GM12878 (cell line): ENCODE data around the gene ARHGAP12. TPM values are rescaled to one million over a fixed set of nuclear protein-coding genes. Genes with fewer than 3 reads are reported as not detected.

ENCODE experiments used
- ATAC-seq: fragments of 200-7000 bp; cut with Tn5 transposase; 3 replicates; pipeline ENCODE4 v1.9.1; 2020; ENCODE audit warnings: mild to moderate bottlenecking, moderate library complexity
- BruUV-seq: library from RNA; stranded (reverse); fragments of 400-500 nt; replicated peaks from 2 replicates; lab custom pipeline; 2021; lab: Mats Ljungman, UMichigan
- CTCF ChIA-PET: fragments of 300-600 bp; sonication (Branson Sonifier 250); formaldehyde crosslinking; extraction: SDS; loops from one replicate; lab custom pipeline; 2021; ENCODE audit warnings: inconsistent platforms; lab: Yijun Ruan, JAX
- POLR2A ChIA-PET: fragments of 350-600 bp; formaldehyde crosslinking; extraction: SDS; loops from one replicate; lab custom pipeline; 2021; ENCODE audit warnings: inconsistent platforms; lab: Charles Lee
- RAD21 ChIA-PET: fragments of 300-600 bp; sonication (Branson Sonifier 250); formaldehyde crosslinking; loops from one replicate; lab custom pipeline; 2023; ENCODE audit warnings: antibody characterized with exemption; ENCODE audit not compliant: unreplicated experiment; lab: Charles Lee
- SMC1A ChIA-PET: fragments of 300-600 bp; sonication (Branson Sonifier 250); formaldehyde crosslinking; loops from one replicate; lab custom pipeline; 2023; ENCODE audit not compliant: unreplicated experiment, uncharacterized antibody; lab: Charles Lee
- DNase-seq: peaks from one replicate; pipeline ENCODE4 v3.0.0-alpha.2; 2011; ENCODE audit warnings: low read depth, low spot score
- FAIRE-seq: peaks from 3 replicates; lab custom pipeline; 2011; peaks lifted over from hg19 to GRCh38; lab: Jason Lieb, UNC
- H2AFZ ChIP-seq: 2 replicates; pipeline ENCODE4 v1.6.0; 2011; ENCODE audit warnings: low read depth, low read length, control low read depth; ENCODE audit not compliant: control insufficient read depth
- H3K27ac ChIP-seq: 2 replicates; pipeline ENCODE4 v1.5.1; 2011; ENCODE audit warnings: control low read depth; ENCODE audit not compliant: control insufficient read depth, insufficient read depth
- H3K27me3 ChIP-seq, 2 experiments: replicated peaks in 1 of 2; 2 replicates each; pipeline versions ENCODE4 v1.6.0 to v1.6.1; 2011; ENCODE audit warnings: low read length in 1 of 2; ENCODE audit not compliant: control insufficient read depth in 2 of 2, insufficient read depth in 2 of 2
- H3K36me3 ChIP-seq, 2 experiments: 2 replicates each; pipeline ENCODE4 v1.5.1; 2011; ENCODE audit warnings: low read length in 1 of 2; ENCODE audit not compliant: control insufficient read depth in 2 of 2, insufficient read depth in 2 of 2
- H3K4me1 ChIP-seq: 2 replicates; pipeline ENCODE4 v1.6.1; 2011; ENCODE audit warnings: mild to moderate bottlenecking, low read length, moderate library complexity, mixed read lengths; ENCODE audit not compliant: control insufficient read depth, insufficient read depth
- H3K4me2 ChIP-seq: 2 replicates; pipeline ENCODE4 v1.6.0; 2011; ENCODE audit warnings: control low read depth; ENCODE audit not compliant: control insufficient read depth, insufficient read depth
- H3K4me3 ChIP-seq: fragments of 200-600 bp; sonication (generic); 2 replicates; pipeline ENCODE4 v1.5.1; 2016
- H3K79me2 ChIP-seq: 2 replicates; pipeline ENCODE4 v1.6.0; 2011; ENCODE audit warnings: low read length; ENCODE audit not compliant: control insufficient read depth, insufficient read depth
- H3K9ac ChIP-seq: 2 replicates; pipeline ENCODE4 v1.8.0; 2011; ENCODE audit warnings: low read length, control low read depth, mixed read lengths; ENCODE audit not compliant: control insufficient read depth, insufficient read depth
- H3K9me3 ChIP-seq: replicated peaks from 3 replicates; pipeline ENCODE4 v1.5.1; 2011; ENCODE audit warnings: mild to moderate bottlenecking, low read length; ENCODE audit not compliant: control insufficient read depth, insufficient read depth
- H4K20me1 ChIP-seq: 2 replicates; pipeline ENCODE4 v1.6.0; 2011; ENCODE audit not compliant: control insufficient read depth, insufficient read depth
- BMI1 ChIP-seq: fragments of 450-650 bp; IDR thresholded peaks from 2 replicates; pipeline ENCODE4 v1.6.1; 2016; ENCODE audit warnings: mild to moderate bottlenecking, moderate library complexity, borderline replicate concordance
- CTCF ChIP-seq, 3 experiments: IDR thresholded peaks in 2 of 3; conservative IDR thresholded peaks in 1 of 3; 2 replicates each; pipeline ENCODE4 v1.5.1; 2011; ENCODE audit warnings: low read depth in 3 of 3, low read length in 3 of 3, mild to moderate bottlenecking in 3 of 3, control low read depth in 2 of 3, moderate library complexity in 2 of 3, inconsistent platforms in 1 of 3, mixed read lengths in 1 of 3; ENCODE audit not compliant: control insufficient read depth in 2 of 3, insufficient read depth in 1 of 3; ENCODE audit errors: extremely low read depth in 1 of 3
- MYC ChIP-seq: IDR thresholded peaks from 2 replicates; pipeline ENCODE4 v1.6.1; 2011; ENCODE audit warnings: mild to moderate bottlenecking, low read length, moderate library complexity, inconsistent platforms; ENCODE audit not compliant: insufficient read depth, insufficient replicate concordance, insufficient read length, severe bottlenecking
- PAX5 ChIP-seq: IDR thresholded peaks from 2 replicates; pipeline ENCODE4 v1.6.1; 2011; ENCODE audit warnings: low read depth, low read length, borderline replicate concordance
- WRNIP1 ChIP-seq: IDR thresholded peaks from 2 replicates; pipeline ENCODE4 v1.6.1; 2011; ENCODE audit warnings: low read depth, low read length, improper control_type of control experiment, borderline replicate concordance
- WGBS: methylation state at CpG from one replicate; pipeline ENCODE4 v1.1.6; 2016; ENCODE audit warnings: low lambda C conversion rate; ENCODE audit not compliant: insufficient replicate concordance, insufficient coverage; ENCODE audit errors: missing lambda C conversion rate; 5-methylcytosine and 5-hydroxymethylcytosine counted together
- in situ Hi-C: fragments of 300-500 bp; cut with MboI; formaldehyde crosslinking; loops from 9 replicates; pipeline ENCODE4 v1.14.3; 2018; ENCODE audit warnings: mixed read lengths
- intact Hi-C: fragments of 100-400 bp; cut with micrococcal nuclease; formaldehyde crosslinking; loops from one replicate; pipeline ENCODE4 v1.14.2; 2022; ENCODE audit not compliant: unreplicated experiment
- polyA plus RNA-seq, 11 experiments: library from polyadenylated mRNA; depleted of rRNA in 4 of 11; unstranded in 6 of 11; stranded (reverse) in 5 of 11; fragments of >200 nt; fragmentation: Nextera tagmentation in 4 of 11; fragmentation: Illumina TruSeq in 1 of 11; extraction: Ambion mirVana in 4 of 11; extraction: Trizol in 1 of 11; gene quantifications; 1 replicate in 1 of 11; 2 replicates in 10 of 11; pipeline versions ENCODE4 v1.2.1 to v1.2.3, GENCODE V29; 2011 to 2016; ENCODE audit warnings: inconsistent platforms in 2 of 11, missing spikeins in 2 of 11, low read depth in 1 of 11
- total RNA-seq, 4 experiments: library from RNA; depleted of rRNA in 3 of 4; stranded (reverse); fragments of >200 nt in 3 of 4; fragmentation: Illumina TruSeq in 1 of 4; extraction: Trizol in 1 of 4; gene quantifications; 2 replicates each; pipeline versions ENCODE4 v1.2.1 to v1.2.3, GENCODE V29; 2013 to 2021
- TF ChIP-seq, protein P1 (sequence below): IDR thresholded peaks from 2 replicates; pipeline ENCODE4 v1.6.1; 2012; ENCODE audit warnings: low read depth, low read length, improper control_type of control experiment
- TF ChIP-seq, protein P2 (sequence below): fragments of 450-650 bp; IDR thresholded peaks from 2 replicates; pipeline ENCODE4 v1.6.1; 2016; ENCODE audit warnings: mild to moderate bottlenecking
- TF ChIP-seq, protein P3 (sequence below): fragments of 450-650 bp; IDR thresholded peaks from 2 replicates; pipeline ENCODE4 v1.6.1; 2018; ENCODE audit warnings: mild to moderate bottlenecking, low read depth, moderate library complexity; ENCODE audit not compliant: partially characterized antibody

Gene ARHGAP12
- total and polyA plus RNA-seq, 10 of the 15 experiments (the other 5 are each of a cell fraction or from before 2014, with no cell fraction given), result 5.4 to 15.6 (median 8.5) TPM

GRCh38 chr10:31789555-31789954 is 139.1 kb downstream of the ARHGAP12 start:
- POLR2A ChIA-PET, result interaction anchor here (0.7 kb wide), 1 partner anchor 1010 kb away, joined by 3 read pairs; no protein-coding TSS in a partner anchor
- Histone ChIP-seq H3K4me1 (no peaks in the 10 kb centered on the region), H3K4me2 (no peak overlapping the region), H3K36me3 (no peaks in the 10 kb centered on the region), H3K9ac (no peak overlapping the region), H3K9me3 (peaks cover 2% of the 10 kb centered on the region; the same call in 1 of the 3 replicates), H3K27me3 (no peaks in the 10 kb centered on the region)
- in situ Hi-C loops, result no loop called here
- SMC1A ChIA-PET, result interaction anchor here (1.6 kb wide), 1 partner anchor 13 kb away, joined by 4 read pairs; no protein-coding TSS in a partner anchor
- ATAC-seq (no peak), DNase-seq (no peak), FAIRE-seq (no peak)
- TF ChIP-seq, protein P1, sequence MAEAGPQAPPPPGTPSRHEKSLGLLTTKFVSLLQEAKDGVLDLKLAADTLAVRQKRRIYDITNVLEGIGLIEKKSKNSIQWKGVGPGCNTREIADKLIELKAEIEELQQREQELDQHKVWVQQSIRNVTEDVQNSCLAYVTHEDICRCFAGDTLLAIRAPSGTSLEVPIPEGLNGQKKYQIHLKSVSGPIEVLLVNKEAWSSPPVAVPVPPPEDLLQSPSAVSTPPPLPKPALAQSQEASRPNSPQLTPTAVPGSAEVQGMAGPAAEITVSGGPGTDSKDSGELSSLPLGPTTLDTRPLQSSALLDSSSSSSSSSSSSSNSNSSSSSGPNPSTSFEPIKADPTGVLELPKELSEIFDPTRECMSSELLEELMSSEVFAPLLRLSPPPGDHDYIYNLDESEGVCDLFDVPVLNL, result no peak
- no peak for TF ChIP-seq BMI1
- no peak for TF ChIP-seq WRNIP1
- TF ChIP-seq PAX5, result no peak
- TF ChIP-seq, all 136 proteins: peak for 0
- Histone ChIP-seq H4K20me1 (no peaks in the 10 kb centered on the region), H3K79me2 (no peaks in the 10 kb centered on the region), H2AFZ (no peak overlapping the region), H3K27ac (no peak overlapping the region), H3K4me3 (no peak overlapping the region)
- WGBS, result 50% methylated on average over 1 of the region's 1 CpG
- CTCF ChIA-PET, result no interaction called here
- no TSS peak for BruUV-seq
- intact Hi-C loops, result no loop called here
- RAD21 ChIA-PET, result no interaction called here

- Histone ChIP-seq H3K36me3 (no peaks in the 10 kb centered on the region), H3K4me2 (no peak overlapping the region), H3K79me2 (no peaks in the 10 kb centered on the region), H2AFZ (no peak overlapping the region), H3K9ac (no peak overlapping the region), H3K4me1 (no peaks in the 10 kb centered on the region), H3K4me3 (no peak overlapping the region), H3K27me3 (no peaks in the 10 kb centered on the region; a peak in 1 of 4 replicates), H4K20me1 (no peaks in the 10 kb centered on the region), H3K27ac (no peak overlapping the region), H3K9me3 (no peaks in the 10 kb centered on the region)
- DNase-seq (no peak), ATAC-seq (no peak), FAIRE-seq (no peak)
- POLR2A ChIA-PET, result interaction anchor here (0.5 kb wide), 1 partner anchor 100 kb away, joined by 3 read pairs; no protein-coding TSS in a partner anchor
- SMC1A ChIA-PET, result interaction anchor here (1.0 to 1.8 kb wide), 4 partner anchors 8 to 266 kb away, joined by 3 to 5 read pairs (median 4); no protein-coding TSS in a partner anchor
- in situ Hi-C loops, result no loop called here
- intact Hi-C loops, result no loop called here
- CTCF ChIA-PET, result interaction anchor here (0.7 to 1.7 kb wide), 2 partner anchors 14 to 850 kb away, joined by 3 read pairs; no protein-coding TSS in a partner anchor
- BruUV-seq, result no TSS peak
- RAD21 ChIA-PET, result no interaction called here
- WGBS, result 0% methylated on average over 2 of the region's 2 CpGs
- TF ChIP-seq MYC (no peak), CTCF (IDR thresholded peaks at IDR 0.05 in 2 of 3, conservative IDR thresholded peaks at IDR 0.05 in 1 of 3; ENCODE audit: control insufficient read depth in 2 of 3, extremely low read depth in 1 of 3, insufficient read depth in 1 of 3, low read depth in 3 of 3, low read length in 3 of 3) (no peak)
- TF ChIP-seq, protein P2, sequence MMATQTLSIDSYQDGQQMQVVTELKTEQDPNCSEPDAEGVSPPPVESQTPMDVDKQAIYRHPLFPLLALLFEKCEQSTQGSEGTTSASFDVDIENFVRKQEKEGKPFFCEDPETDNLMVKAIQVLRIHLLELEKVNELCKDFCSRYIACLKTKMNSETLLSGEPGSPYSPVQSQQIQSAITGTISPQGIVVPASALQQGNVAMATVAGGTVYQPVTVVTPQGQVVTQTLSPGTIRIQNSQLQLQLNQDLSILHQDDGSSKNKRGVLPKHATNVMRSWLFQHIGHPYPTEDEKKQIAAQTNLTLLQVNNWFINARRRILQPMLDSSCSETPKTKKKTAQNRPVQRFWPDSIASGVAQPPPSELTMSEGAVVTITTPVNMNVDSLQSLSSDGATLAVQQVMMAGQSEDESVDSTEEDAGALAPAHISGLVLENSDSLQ, result no peak
- TF ChIP-seq, protein P3, sequence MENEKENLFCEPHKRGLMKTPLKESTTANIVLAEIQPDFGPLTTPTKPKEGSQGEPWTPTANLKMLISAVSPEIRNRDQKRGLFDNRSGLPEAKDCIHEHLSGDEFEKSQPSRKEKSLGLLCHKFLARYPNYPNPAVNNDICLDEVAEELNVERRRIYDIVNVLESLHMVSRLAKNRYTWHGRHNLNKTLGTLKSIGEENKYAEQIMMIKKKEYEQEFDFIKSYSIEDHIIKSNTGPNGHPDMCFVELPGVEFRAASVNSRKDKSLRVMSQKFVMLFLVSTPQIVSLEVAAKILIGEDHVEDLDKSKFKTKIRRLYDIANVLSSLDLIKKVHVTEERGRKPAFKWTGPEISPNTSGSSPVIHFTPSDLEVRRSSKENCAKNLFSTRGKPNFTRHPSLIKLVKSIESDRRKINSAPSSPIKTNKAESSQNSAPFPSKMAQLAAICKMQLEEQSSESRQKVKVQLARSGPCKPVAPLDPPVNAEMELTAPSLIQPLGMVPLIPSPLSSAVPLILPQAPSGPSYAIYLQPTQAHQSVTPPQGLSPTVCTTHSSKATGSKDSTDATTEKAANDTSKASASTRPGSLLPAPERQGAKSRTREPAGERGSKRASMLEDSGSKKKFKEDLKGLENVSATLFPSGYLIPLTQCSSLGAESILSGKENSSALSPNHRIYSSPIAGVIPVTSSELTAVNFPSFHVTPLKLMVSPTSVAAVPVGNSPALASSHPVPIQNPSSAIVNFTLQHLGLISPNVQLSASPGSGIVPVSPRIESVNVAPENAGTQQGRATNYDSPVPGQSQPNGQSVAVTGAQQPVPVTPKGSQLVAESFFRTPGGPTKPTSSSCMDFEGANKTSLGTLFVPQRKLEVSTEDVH, result no peak
These were observed 145.9 kb downstream of the ARHGAP12 start for GRCh38 chr10:31782701-31783100.
